ENCODE results near the gene CFAP221. TPM values are rescaled to one million over a fixed set of nuclear protein-coding genes. Genes with fewer than 3 reads are reported as not detected.

The CFAP221 gene
- total RNA-seq, 1 donor from 2014 or later = 0.45 TPM

GRCh38 chr2:119512946-119513345, 31.3 kb upstream of the CFAP221 start:
- Mint-ChIP-seq H3K4me3 (ENCODE audit: unreplicated experiment) (no peak overlapping the region), H3K9me3 (ENCODE audit: low read depth) (peaks cover 8% of the 10 kb centered on the region), H3K4me1 (ENCODE audit: low read depth) (no peaks in the 10 kb centered on the region), H3K27me3 (ENCODE audit: low read depth) (peaks cover 38% of the 10 kb centered on the region), H3K27ac (ENCODE audit: unreplicated experiment) (no peak overlapping the region), H3K36me3 (ENCODE audit: low read depth) (peaks cover 2% of the 10 kb centered on the region)
- no peak for DNase-seq (ENCODE audit: low spot score)
- TF ChIP-seq CTCF (IDR thresholded peaks at IDR 0.05) = no peak

GRCh38 chr2:119513832-119514231, 30.4 kb upstream of the CFAP221 start:
- Mint-ChIP-seq H3K36me3 (ENCODE audit: low read depth) (peaks cover 2% of the 10 kb centered on the region), H3K27me3 (ENCODE audit: low read depth) (peaks cover 38% of the 10 kb centered on the region), H3K27ac (ENCODE audit: unreplicated experiment) (no peak overlapping the region), H3K4me3 (ENCODE audit: unreplicated experiment) (no peak overlapping the region), H3K9me3 (ENCODE audit: low read depth) (peaks cover 8% of the 10 kb centered on the region), H3K4me1 (ENCODE audit: low read depth) (no peaks in the 10 kb centered on the region)
- DNase-seq (ENCODE audit: low spot score) = no peak
- no peak for TF ChIP-seq CTCF (IDR thresholded peaks at IDR 0.05)

GRCh38 chr2:119516121-119516520, 28.1 kb upstream of the CFAP221 start:
- DNase-seq (ENCODE audit: low spot score) = no peak
- TF ChIP-seq CTCF (IDR thresholded peaks at IDR 0.05) = no peak
- H3K4me1 Mint-ChIP-seq (ENCODE audit: low read depth) = no peaks in the 10 kb centered on the region
- peaks cover 8% of the 10 kb centered on the region for H3K9me3 Mint-ChIP-seq (ENCODE audit: low read depth)
- H3K4me3 Mint-ChIP-seq (ENCODE audit: unreplicated experiment) = no peak overlapping the region
- no peak overlapping the region for H3K27ac Mint-ChIP-seq (ENCODE audit: unreplicated experiment)
- peaks cover 30% of the 10 kb centered on the region for H3K27me3 Mint-ChIP-seq (ENCODE audit: low read depth)
- H3K36me3 Mint-ChIP-seq (ENCODE audit: low read depth) = peaks cover 2% of the 10 kb centered on the region

GRCh38 chr2:119517433-119517832, 26.8 kb upstream of the CFAP221 start:
- H3K4me3 Mint-ChIP-seq (ENCODE audit: unreplicated experiment) = no peak overlapping the region
- H3K27me3 Mint-ChIP-seq (ENCODE audit: low read depth) = peaks cover 33% of the 10 kb centered on the region
- TF ChIP-seq CTCF (IDR thresholded peaks at IDR 0.05) = peak; percentile 73
- no peak overlapping the region for H3K27ac Mint-ChIP-seq (ENCODE audit: unreplicated experiment)
- peaks cover 8% of the 10 kb centered on the region for H3K9me3 Mint-ChIP-seq (ENCODE audit: low read depth)
- DNase-seq (ENCODE audit: low spot score) = no peak
- H3K4me1 Mint-ChIP-seq (ENCODE audit: low read depth) = no peaks in the 10 kb centered on the region
- peaks cover 2% of the 10 kb centered on the region for H3K36me3 Mint-ChIP-seq (ENCODE audit: low read depth)

- no peak for DNase-seq (ENCODE audit: low spot score)
- Mint-ChIP-seq H3K4me3 (ENCODE audit: unreplicated experiment) (no peak overlapping the region), H3K27ac (ENCODE audit: unreplicated experiment) (no peak overlapping the region), H3K4me1 (ENCODE audit: low read depth) (peaks cover 3% of the 10 kb centered on the region), H3K27me3 (ENCODE audit: low read depth) (peaks cover 36% of the 10 kb centered on the region), H3K36me3 (ENCODE audit: low read depth) (peaks cover 2% of the 10 kb centered on the region), H3K9me3 (ENCODE audit: low read depth) (peaks cover 8% of the 10 kb centered on the region)
- TF ChIP-seq CTCF (IDR thresholded peaks at IDR 0.05) = no peak
These were observed 25.7 kb upstream of the CFAP221 start for GRCh38 chr2:119518401-119519056.

Measured in chondrocyte (in vitro differentiated cells).